KMS-11 (cell line): ENCODE data around the gene SPRING1.
"Not testable (repeated sequence)": the region's sequence is repeated elsewhere in the genome, so short reads cannot be mapped to it uniquely, and the experiment has no call there.

Experiments
- H2AFZ ChIP-seq: fragments of 200-600 bp; sonication (generic); 2 replicates; pipeline ENCODE4 v1.6.1; 2016; ENCODE audit warnings: antibody characterized with exemption, mixed run types, low read depth
- H3K27ac ChIP-seq: fragments of 200-600 bp; sonication (generic); 2 replicates; pipeline ENCODE4 v1.6.1; 2016; ENCODE audit warnings: mild to moderate bottlenecking, mixed run types
- H3K27me3 ChIP-seq: fragments of 200-600 bp; sonication (generic); 2 replicates; pipeline ENCODE4 v1.6.1; 2017; ENCODE audit warnings: mild to moderate bottlenecking, low read depth, mixed run types, moderate library complexity; ENCODE audit not compliant: insufficient read depth
- H3K36me3 ChIP-seq: fragments of 200-600 bp; sonication (generic); 2 replicates; pipeline ENCODE4 v1.6.1; 2017; ENCODE audit warnings: mild to moderate bottlenecking, mixed run types; ENCODE audit not compliant: insufficient read depth
- H3K4me1 ChIP-seq: fragments of 200-600 bp; sonication (generic); 2 replicates; pipeline ENCODE4 v1.6.1; 2016; ENCODE audit warnings: mild to moderate bottlenecking, low read depth, mixed run types; ENCODE audit not compliant: poor library complexity, severe bottlenecking
- H3K4me2 ChIP-seq: fragments of 200-600 bp; sonication (generic); 2 replicates; pipeline ENCODE4 v1.7.0; 2016; ENCODE audit warnings: mild to moderate bottlenecking, mixed run types
- H3K4me3 ChIP-seq: fragments of 200-600 bp; sonication (generic); IDR thresholded peaks from 2 replicates; pipeline ENCODE4 v1.6.1; 2017; ENCODE audit warnings: low read depth, low read length, mixed read lengths; ENCODE audit not compliant: insufficient read depth
- H3K79me2 ChIP-seq: fragments of 200-600 bp; sonication (generic); 2 replicates; pipeline ENCODE4 v1.6.1; 2016; ENCODE audit warnings: low read depth, mixed run types; ENCODE audit not compliant: insufficient read depth
- H3K9ac ChIP-seq: fragments of 200-600 bp; sonication (generic); 2 replicates; pipeline ENCODE4 v1.6.1; 2016; ENCODE audit warnings: mild to moderate bottlenecking, mixed run types
- H4K20me1 ChIP-seq: fragments of 200-600 bp; sonication (generic); 2 replicates; pipeline ENCODE4 v1.6.1; 2016; ENCODE audit warnings: mild to moderate bottlenecking, mixed run types; ENCODE audit not compliant: insufficient read depth
- CTCF ChIP-seq: fragments of 200-600 bp; sonication (generic); conservative IDR thresholded peaks from 2 replicates; pipeline ENCODE4 v1.6.1; 2017; ENCODE audit warnings: low read depth, mild to moderate bottlenecking, antibody characterized with exemption, low read length, moderate library complexity, mixed read lengths

Gene SPRING1

GRCh38 chr12:116749884-116750283 is 12.0 kb upstream of the SPRING1 start:
- H3K36me3 ChIP-seq: no peaks in the 10 kb centered on the region
- no peaks in the 10 kb centered on the region for H3K27me3 ChIP-seq
- H3K9ac ChIP-seq: no peak overlapping the region
- no peaks in the 10 kb centered on the region for H4K20me1 ChIP-seq
- no peak overlapping the region for H3K27ac ChIP-seq
- H3K79me2 ChIP-seq: no peaks in the 10 kb centered on the region
- H3K4me1 ChIP-seq: no peaks in the 10 kb centered on the region
- H3K4me2 ChIP-seq: no peak overlapping the region
- no peak overlapping the region for H2AFZ ChIP-seq
- H3K4me3 ChIP-seq: no peak overlapping the region
- no peak for TF ChIP-seq CTCF

- H3K27ac ChIP-seq: no peak overlapping the region
- H3K79me2 ChIP-seq: no peaks in the 10 kb centered on the region
- no peak for TF ChIP-seq CTCF
- H3K4me2 ChIP-seq: no peak overlapping the region
- H3K4me1 ChIP-seq: no peaks in the 10 kb centered on the region
- H2AFZ ChIP-seq: no peak overlapping the region
- H3K9ac ChIP-seq: no peak overlapping the region
- no peaks in the 10 kb centered on the region for H3K36me3 ChIP-seq
- no peak overlapping the region for H3K4me3 ChIP-seq
- no peaks in the 10 kb centered on the region for H3K27me3 ChIP-seq
- H4K20me1 ChIP-seq: no peaks in the 10 kb centered on the region
Observed at GRCh38 chr12:116745554-116745953, 7.7 kb upstream of the SPRING1 start.

- Histone ChIP-seq H3K27me3 (no peaks in the 10 kb centered on the region), H3K27ac (no peak overlapping the region), H3K79me2 (no peaks in the 10 kb centered on the region), H2AFZ (no peak overlapping the region), H3K9ac (no peak overlapping the region), H3K4me3 (no peak overlapping the region), H3K4me2 (no peak overlapping the region), H4K20me1 (no peaks in the 10 kb centered on the region), H3K36me3 (no peaks in the 10 kb centered on the region), H3K4me1 (no peaks in the 10 kb centered on the region)
- no peak for TF ChIP-seq CTCF
Observed at GRCh38 chr12:116744766-116745165, 6.9 kb upstream of the SPRING1 start.

- not testable (repeated sequence) for H2AFZ ChIP-seq, H4K20me1 ChIP-seq, H3K4me1 ChIP-seq, H3K27me3 ChIP-seq, H3K4me2 ChIP-seq, H3K9ac ChIP-seq, H3K79me2 ChIP-seq, H3K36me3 ChIP-seq, H3K27ac ChIP-seq, H3K4me3 ChIP-seq
Observed at GRCh38 chr12:116742787-116743186, 4.9 kb upstream of the SPRING1 start.

- no peaks in the 10 kb centered on the region for H3K27me3 ChIP-seq
- H3K79me2 ChIP-seq: no peaks in the 10 kb centered on the region
- no peak for TF ChIP-seq CTCF
- H3K4me3 ChIP-seq: no peak overlapping the region
- H3K27ac ChIP-seq: no peak overlapping the region
- no peaks in the 10 kb centered on the region for H4K20me1 ChIP-seq
- H3K9ac ChIP-seq: no peak overlapping the region
- H3K4me2 ChIP-seq: peak overlapping the region; percentile 80; the same call in 1 of the 2 replicates
- H3K36me3 ChIP-seq: no peaks in the 10 kb centered on the region
- peaks cover 14% of the 10 kb centered on the region for H3K4me1 ChIP-seq
- H2AFZ ChIP-seq: no peak overlapping the region
Observed at GRCh38 chr12:116739381-116739887, 1.6 kb upstream of the SPRING1 start.
